Activated CD8-positive, alpha-beta memory T cell treated with anti-CD3 and anti-CD28 coated beads for 36 hours (primary cell): Measurements from ENCODE around the gene ZIC1. TPM values are rescaled to one million over a fixed set of nuclear protein-coding genes. Genes with fewer than 3 reads are reported as not detected.

Experiments used
- CTCF ChIA-PET: fragments of 350-600 bp; sonication (Branson Sonifier 250); formaldehyde crosslinking; loops from one replicate; lab custom pipeline; 2021; ENCODE audit warnings: antibody characterized with exemption; lab: Charles Lee
- POLR2A ChIA-PET: fragments of 350-600 bp; sonication (Branson Sonifier 250); formaldehyde crosslinking; loops from one replicate; lab custom pipeline; 2021; ENCODE audit warnings: antibody characterized with exemption; lab: Charles Lee
- total RNA-seq, 2 experiments: library from RNA; stranded (reverse); gene quantifications; one replicate each; pipeline ENCODE4 v1.2.3, GENCODE V29; 2021

Gene ZIC1
- total RNA-seq, 2 experiments from 2014 or later = not detected

- CTCF ChIA-PET = no interaction called here
- POLR2A ChIA-PET = no interaction called here
Observed at GRCh38 chr3:147377412-147378367, 31.5 kb upstream of the ZIC1 start.

- ChIA-PET POLR2A (no interaction called here), CTCF (no interaction called here)
Observed at GRCh38 chr3:147379651-147380050, 29.5 kb upstream of the ZIC1 start.

DNA sequence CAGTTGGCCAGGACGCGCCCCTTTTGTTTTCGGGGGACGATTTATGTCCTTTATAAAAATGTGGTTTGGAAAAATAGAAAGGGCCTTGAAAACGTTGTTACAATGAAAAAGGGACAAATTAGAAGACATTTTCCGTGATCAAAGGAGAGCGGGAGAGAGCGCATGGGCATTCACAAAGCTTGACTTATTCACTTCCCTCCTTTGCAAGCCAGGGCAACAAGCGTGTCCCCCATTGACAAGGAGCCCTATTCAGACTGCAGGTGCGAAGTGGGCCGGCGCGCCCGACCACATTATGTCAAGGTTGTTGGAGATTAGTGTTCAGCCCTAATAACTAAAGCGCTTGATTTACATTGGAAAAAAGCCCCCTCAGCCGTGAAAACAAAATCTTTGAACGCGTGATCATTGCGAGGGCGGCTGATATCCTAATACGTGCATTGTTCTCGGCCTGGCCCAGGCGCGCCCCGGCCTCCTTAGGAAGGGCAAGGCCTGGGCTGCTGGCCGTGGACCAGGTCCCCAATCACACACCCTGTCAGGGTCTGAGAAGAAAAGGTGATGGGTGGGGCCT, 28.7 kb upstream of the ZIC1 start:
- ChIA-PET POLR2A (no interaction called here), CTCF (no interaction called here)

- POLR2A ChIA-PET = no interaction called here
- CTCF ChIA-PET = no interaction called here
Observed at GRCh38 chr3:147380977-147381376, 28.2 kb upstream of the ZIC1 start.

- POLR2A ChIA-PET = no interaction called here
- CTCF ChIA-PET = interaction anchor here (0.6 kb wide), 1 partner anchor 11 kb away, joined by 5 read pairs; no protein-coding TSS in a partner anchor
Observed at GRCh38 chr3:147381596-147381995, 27.6 kb upstream of the ZIC1 start.

GRCh38 chr3:147383617-147384016, 25.5 kb upstream of the ZIC1 start:
- POLR2A ChIA-PET = no interaction called here
- CTCF ChIA-PET = interaction anchor here (0.5 kb wide), 1 partner anchor 601 kb away, joined by 3 read pairs; no protein-coding TSS in a partner anchor

DNA sequence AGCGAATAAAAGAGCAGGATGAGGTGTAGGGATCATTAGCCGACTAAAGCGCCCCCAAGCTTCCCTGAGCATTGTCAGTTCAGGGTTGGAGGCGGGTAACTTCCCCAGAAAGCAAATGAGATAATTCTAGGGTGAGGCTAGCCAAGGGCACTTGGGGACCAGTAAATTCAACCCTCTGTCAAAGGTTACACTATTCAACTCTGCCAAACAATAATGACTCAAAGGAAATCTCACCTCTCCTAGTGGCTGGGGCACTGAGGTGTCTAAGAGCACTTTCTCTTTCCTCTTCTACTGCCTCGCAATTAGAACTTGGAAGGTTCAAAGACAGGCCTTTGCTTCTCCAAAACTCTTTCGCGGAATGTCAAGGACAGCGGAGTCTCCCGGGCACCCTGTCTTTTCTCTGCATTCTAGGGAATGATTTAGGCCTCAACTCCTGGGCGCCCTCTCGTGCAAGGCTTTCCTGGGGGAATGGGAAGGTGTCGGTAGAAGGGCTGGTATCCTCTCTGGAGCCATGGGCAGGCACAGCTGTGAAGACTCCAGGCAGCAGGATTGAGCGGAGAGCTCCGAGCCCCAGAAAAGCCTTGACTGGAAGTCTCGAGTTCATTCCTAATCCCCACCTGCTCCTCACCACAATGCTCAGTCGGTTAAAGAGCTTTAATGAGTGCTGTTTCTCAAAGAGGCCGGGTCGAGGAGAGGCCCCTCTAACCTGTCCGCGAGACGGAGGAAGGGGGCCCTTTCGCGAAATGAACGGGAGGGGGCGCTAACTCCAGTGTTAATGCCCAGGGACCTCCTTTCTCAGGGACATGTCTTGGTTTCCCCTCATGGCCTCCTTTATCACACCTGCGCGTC, 24.7 kb upstream of the ZIC1 start:
- ChIA-PET POLR2A (no interaction called here), CTCF (interaction anchor here (0.5 kb wide), 1 partner anchor 600 kb away, joined by 3 read pairs; no protein-coding TSS in a partner anchor)

DNA sequence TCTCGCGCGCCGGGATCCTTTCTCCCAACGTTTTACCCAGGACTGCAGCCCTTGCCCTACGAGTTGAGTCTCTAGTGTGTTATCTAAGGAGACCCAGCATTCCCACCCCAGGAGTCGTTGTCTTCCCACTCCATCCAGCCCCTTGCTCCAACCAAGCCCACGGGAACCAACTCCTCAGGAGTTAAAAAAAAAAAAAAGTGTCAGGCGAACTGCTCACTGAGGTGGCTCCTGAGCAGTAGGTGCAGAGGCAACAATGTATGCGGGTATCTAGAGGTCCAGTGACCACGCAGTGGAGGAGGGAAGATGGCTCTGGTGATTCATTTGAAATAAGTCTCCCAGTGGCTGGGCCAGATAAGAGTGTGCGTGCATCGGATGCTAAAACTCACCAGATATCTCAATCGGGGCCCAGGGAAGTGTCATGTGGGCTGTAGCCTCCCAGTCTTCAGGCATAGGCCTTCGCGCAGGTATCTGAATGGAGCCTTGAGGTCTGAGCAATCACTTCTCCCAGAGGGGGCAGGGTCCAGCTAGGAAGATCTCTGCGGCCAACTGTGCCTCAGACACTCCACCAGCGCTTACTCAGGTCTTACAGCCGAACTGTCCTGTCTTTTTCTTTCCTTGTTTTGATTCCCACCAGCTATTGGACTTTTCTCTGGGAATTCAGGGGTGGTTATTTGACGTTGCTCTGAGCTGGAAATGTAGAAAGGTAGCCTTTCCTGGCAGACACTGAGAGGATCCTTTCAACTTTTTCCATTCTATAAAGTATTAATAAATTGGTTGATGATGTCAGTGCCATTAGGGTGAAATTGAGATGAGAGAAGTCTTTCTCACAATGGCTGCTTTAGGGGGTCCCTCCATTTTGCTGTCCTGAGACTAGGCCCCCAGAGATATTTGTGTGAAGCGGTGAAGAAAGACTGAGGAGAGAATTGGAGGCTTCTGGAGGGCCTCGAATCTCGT, 23.8 kb upstream of the ZIC1 start:
- ChIA-PET POLR2A (no interaction called here), CTCF (no interaction called here)

DNA sequence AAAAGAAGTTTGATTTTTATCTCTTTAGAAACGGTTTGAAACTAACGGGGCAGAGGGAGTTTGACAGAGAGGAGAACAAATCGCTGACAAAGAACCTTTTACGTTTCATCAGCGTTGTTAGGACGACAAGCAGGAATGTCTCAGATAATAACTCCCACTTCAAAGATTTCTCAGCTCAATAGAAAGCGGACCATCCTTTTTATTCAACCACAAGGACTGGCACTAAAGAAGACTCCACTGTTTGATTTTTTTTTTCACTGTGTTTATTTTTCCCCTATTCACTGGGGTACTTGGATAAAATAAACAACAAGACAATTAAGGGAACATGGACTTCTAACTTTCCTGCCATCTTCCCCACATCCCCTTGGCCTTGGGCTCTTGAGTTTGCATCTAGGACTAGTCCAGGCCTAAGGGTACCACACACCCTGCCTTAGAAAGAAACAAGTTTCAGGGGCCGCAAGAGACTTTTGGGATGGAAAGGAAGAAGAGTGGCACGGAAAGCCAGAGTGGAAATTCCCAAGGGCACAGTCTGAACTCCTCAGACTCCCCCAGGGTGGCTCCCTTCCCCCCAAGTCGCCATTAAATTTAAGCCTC, 21.8 kb upstream of the ZIC1 start:
- ChIA-PET CTCF (no interaction called here), POLR2A (no interaction called here)

GRCh38 chr3:147387885-147388699, 21.1 kb upstream of the ZIC1 start:
- CTCF ChIA-PET = no interaction called here

GRCh38 chr3:147388700-147389580, 20.2 kb upstream of the ZIC1 start:
- CTCF ChIA-PET = no interaction called here

More at GRCh38 chr3:147387885-147388699, 21.1 kb upstream of the ZIC1 start:
- POLR2A ChIA-PET = no interaction called here

GRCh38 chr3:147389717-147390116, 19.4 kb upstream of the ZIC1 start:
- CTCF ChIA-PET = no interaction called here
- POLR2A ChIA-PET = interaction anchor here (0.7 kb wide), 1 partner anchor 15 kb away, joined by 3 read pairs; no protein-coding TSS in a partner anchor

More at GRCh38 chr3:147388700-147389580, 20.2 kb upstream of the ZIC1 start:
- POLR2A ChIA-PET = interaction anchor here (0.7 kb wide), 1 partner anchor 16 kb away, joined by 3 read pairs; no protein-coding TSS in a partner anchor

DNA sequence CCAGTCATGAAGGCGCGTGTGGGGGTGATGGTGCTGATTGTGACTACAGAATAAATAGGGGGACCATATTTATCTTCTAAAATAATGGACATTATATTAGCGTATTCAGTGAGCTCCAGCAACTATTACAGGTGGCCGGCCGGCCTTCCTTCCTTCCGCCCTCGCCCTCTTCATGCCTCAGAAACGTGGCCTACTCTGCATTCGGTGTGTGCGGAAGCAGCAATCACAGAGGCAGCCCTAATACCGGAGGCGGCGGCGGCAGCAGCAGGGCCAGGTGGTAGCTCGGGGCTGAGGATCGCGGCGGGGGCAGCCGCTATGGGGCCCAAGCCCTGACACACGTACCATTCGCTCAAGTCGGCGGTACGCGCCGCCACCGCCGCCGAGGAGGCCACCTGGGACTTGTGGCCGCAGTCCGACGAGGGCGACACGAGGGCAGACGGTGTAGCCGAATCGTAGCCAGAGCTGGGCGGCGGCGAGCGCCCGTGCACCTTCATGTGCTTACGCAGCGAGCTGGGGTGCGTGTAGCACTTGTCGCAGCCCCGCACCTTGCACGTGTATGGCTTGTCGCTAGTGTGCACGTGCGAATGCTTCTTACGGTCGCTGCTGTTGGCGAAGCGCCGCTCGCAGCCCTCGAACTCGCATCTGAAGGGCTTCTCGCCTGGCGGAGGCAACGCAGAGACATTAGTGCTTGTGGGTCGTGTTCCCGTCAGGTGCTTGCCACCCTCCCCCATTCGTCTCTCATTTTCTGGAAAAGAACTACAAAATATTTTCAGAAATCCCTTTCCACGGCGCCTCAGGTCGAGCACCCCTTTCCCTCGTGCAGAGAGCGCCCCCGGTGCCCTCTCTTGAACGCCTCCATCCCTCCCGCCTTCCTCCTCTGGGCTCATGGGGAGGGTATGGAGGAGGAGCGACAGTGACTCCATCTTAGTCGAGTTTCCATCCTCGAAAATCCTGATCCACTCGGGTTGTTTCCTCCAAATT, 18.3 kb upstream of the ZIC1 start:
- CTCF ChIA-PET = no interaction called here
- POLR2A ChIA-PET = no interaction called here

DNA sequence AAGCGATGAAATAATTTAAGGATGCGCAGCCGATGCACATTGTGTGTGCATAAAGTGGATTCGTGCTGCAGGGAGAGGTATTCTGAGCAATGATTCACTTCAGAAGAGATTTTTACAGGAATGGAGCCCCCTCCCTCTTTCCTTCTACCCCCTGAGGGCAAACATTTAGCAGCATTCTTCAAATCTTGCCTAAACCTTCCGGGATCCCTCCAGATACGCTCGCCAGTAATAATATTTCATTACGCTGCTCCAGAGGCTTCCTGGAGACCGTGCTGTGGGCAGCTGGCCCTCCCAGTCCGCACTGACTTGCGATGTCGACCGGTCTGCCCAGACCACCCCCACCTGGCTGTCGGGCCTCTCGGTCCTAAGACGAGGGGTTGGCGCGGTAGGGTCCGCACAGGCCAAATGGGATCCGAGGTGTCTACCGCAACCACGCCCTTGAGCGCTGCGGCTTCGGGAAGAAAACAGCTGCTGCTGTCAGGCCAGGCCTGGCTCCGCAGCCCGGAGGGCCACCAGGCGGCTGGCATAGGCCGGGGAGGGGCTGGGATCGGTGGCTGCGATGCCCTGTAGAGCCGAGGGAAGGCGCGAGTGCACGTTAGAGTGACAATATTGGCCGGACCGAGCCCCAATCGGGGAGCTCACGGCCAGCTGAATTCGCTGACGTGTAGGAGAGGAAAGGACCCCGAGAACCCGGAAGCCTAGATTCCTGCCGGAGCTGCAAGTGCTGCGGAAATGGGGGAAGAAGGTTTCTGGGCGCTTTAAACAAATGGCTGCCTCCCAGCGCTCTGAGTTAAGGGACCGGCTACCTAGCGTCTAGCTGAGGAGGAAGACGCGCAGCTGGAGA, 17.2 kb upstream of the ZIC1 start:
- ChIA-PET CTCF (no interaction called here), POLR2A (no interaction called here)

DNA sequence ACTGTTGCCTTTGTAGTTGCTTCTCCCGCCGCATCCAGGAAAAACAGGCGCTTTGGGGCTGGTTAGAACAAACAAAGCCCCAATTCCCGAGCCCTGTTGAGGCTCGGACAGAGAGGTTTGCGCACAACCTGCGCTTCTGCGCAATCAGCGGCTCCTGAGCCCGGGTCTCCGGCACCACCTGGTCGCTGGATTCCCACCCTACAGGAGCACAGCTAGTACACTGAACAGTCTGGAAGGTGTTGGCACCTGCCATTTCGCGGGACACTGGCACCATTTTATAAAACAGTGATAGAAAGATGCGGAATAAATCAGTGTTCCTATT, 16.6 kb upstream of the ZIC1 start:
- CTCF ChIA-PET = no interaction called here
- POLR2A ChIA-PET = no interaction called here
